Stimulated activated CD8-positive, alpha-beta memory T cell treated with anti-CD3 and anti-CD28 coated beads, Interleukin-4, amount 100 ng/mL, for 4 hours (primary cell): ENCODE measurements around the gene SCN3B.

Experiments used
- DNase-seq, 2 donors: peaks; one replicate each; pipeline ENCODE4 v3.0.0-alpha.2; 2020; ENCODE audit warnings: low read depth in 2 of 2, low spot score in 1 of 2

Gene SCN3B

DNA sequence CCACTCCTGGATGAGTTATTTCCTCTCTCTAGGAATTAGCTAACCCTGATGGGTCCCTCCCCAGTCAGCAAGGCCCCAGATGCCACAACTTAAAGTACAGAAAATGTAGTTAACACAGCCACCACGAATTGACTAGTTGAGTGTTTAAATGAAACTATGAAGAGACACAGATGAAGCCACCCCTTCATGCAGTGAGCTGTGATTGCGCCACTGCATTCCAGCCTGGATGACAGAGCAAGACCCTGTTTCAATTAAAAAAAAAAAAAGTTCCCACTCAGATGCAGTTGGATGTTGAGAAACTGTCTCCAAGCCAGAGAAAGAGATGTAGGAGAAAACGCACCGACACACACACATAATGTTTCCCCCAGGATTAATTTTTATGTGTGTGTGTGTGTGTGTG lies 53.3 kb downstream of the SCN3B start:
- DNase-seq: no peak

DNA sequence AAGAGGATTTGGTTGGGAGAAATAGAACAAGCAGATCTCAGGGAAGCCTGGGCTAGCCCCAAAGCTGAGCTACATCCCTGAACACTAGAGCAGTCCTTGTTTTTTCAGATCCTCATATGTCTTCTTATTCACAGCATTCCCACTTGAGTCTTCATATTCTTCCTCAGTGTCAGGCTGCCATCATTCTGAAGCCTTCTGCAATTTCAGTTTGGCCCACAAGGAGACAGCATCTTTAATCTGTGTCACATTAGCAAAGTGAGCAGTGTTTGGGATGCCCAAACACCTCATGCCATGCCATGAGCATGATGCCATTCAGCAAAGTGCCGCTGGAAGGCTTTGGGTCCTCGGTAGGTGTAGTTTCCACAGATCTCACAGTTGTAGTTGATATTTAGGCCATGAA lies 56.6 kb downstream of the SCN3B start:
- DNase-seq: no peak

DNA sequence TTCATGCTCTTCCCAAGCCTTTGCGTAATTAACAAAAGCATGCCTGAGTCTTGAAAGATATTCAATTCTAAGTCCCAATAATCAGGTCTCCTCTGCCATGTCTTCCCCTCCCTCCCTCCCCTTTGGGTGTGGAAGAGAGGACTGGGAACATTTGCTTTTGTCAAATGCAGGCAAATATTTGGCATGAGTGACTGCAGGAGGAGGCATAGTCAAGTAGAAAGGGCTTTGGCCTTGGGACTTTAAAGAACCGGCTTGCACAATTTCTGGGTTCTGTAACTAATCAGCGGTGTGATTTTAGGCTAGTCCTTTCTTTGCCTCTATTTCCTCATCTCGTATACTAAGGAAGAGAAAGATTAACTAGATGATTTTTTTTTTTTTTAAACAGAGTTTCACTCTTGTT lies 59.5 kb downstream of the SCN3B start:
- no peak for DNase-seq

DNA sequence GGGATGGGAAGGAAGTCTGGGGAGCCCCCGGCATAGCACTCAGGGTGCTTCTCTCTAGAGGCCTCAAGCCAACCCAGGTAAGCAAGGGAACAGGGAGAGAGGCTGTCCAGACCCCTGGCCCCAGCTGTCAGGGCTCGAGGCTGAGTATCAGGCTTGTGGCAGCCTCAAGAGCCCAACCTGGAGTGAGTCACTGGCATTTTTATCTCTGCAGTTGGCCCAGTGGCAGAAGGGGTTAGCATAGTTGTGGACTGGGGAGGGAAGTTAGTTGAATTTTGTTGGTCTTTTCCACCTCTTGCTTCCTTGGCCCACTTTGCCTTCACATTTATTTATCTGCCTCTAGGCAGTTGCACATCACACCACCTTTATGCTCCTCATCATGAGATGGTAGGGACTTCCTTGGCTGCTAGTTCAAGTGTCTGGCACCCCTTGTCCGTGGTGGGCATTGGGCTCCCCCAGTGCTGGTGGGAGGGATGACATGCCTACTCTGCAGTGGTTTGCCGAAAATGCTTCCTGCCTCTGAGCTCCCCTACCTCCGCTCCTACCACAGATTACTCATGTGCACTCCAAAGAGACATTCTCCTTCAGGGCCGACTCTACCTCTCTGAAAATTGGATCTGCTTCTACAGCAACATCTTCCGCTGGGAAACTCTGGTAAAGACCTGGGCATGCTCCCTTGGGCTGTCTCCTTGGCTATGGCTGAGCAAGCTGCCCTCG lies 60.1 kb downstream of the SCN3B start:
- DNase-seq: no peak

DNA sequence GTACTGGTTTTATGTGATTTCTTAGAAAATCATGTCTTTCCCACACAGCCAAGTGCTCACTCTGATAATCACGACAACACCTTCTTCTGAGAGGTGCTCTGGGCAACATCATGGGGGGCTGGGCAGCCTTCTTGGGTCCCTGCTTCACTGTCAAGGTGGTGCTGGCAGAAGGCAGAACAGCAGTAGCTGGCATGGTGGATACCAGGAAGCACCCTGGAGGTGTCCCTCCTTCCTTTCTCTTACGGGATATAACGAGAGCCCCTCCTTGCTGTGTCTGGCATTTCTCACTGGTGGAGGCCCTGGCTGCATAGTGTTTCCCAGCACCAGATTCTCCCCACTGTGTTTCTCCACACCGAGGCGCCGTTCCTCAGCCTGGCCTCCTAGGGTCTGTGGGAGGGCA lies 60.9 kb downstream of the SCN3B start:
- no peak for DNase-seq

DNA sequence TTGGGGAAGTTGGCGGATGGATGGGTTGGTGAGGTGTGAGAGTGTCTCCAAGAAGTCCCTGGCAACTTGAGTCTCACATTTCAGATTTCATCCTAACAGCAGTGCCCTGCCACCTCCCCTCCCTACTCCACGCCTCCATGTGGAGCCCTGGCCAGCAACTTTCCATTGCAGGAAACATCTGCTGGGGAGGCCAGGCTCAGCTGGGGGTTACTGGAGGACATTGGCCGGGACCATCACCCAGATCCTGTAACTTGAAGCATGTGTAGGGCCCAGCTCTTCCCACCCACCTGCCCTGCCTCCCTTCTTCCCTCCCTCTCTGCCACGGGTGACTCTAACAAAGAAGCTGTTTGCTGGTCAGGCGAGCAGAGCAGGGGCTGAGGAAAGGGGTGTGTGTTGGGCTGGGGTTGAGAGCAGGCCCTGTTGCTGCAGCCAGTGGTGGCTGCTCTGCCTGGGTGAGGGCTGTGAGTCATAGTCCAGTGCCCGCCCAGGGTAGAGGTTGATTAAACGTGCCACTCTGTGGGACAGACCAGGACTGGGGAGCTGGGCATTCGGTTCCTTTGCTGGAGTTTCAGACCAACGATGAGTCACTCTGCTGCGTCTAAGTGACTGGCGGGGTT lies 64.0 kb downstream of the SCN3B start:
- no peak for DNase-seq

DNA sequence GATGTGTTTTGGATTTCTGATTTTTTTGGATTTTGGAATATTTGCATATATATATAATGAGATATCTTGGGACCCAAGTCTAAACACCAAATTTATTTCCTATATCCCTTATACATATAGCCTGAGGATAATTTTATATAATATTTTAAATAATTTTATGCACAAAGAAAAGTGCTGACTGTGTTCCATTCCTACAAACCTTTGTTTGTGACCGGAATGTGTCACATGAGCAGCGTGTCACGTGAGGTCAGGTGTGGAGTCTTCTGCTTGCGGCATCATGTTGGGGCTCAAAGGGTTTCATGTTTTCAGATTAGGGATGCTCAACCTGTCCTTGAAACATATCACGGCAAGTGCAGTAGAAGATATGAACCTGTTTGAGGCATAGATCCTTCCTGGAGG lies 65.6 kb downstream of the SCN3B start:
- DNase-seq: no peak

DNA sequence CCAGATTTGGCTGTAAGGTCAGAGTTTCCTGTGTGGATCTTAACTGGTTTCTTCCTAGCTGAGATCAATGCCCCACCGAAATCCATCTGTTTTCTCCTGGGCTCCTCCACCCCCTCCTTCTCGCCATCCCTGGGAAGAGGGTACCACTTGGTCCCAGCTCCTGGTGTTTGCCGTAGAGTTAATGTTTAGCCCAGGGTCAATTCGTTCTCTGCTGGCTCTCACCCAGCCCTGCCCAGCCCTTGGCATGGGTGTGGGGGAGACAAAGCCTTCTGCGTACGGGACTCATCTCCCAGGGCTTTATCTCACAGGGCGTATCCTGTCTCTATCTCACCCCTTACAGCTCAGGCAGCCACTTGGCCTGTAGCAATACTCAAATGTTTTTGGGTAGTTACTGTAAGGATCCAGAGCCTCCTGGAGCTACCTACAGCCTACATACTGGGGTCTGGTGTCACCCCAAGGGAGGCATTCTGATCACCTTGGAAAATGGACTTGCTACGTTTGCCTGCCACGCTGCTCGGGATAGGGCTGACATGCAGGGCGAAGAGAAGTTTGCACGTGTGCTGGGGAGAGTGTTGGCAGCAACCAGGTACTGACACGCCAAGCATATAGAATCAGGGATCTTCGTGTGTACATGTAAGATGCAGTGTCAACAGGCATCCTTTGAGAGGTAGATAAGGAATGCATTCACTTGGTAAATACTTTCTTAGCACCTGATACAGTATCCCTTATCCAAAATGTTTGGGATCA lies 66.1 kb downstream of the SCN3B start:
- DNase-seq: no peak

DNA sequence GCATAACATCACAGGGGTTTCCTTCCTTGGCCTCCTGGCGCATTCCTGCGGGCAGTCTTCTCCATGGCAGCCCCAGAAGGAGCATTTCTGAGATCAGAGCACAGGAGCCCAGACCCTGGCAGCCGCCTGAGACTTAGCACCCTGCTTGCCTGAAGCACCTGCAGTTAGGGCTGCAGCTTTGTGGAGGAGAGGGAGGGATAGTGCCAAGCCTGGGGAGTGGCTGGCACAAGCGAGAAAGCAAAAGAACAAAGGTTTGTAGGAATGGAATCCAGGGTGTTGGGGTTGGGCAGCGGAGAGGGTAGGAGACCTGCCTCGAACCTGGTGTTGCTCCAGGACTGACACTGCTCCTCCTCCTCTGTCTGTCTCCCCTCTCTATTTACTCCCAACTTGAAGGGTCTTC lies 66.9 kb downstream of the SCN3B start:
- DNase-seq: no peak

DNA sequence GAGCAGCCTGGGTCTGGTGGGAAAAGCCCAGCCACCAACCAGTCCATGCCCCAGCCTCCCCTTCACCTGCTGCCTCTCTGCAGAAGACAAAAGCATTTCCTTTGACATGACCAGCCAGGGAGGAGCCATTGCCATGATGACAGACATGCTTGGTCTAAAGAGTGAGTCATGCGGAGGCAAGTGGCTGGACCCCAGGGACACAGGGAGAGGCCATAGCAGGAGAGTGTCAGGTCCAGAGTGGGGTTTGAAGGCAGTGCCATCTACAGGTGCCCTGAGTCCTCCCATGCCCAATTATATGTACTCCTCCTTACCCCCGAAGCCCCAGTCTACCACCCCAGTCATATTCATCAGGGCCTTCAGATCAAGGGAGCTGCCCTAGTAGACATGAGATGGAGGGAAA lies 67.4 kb downstream of the SCN3B start:
- DNase-seq: no peak

DNA sequence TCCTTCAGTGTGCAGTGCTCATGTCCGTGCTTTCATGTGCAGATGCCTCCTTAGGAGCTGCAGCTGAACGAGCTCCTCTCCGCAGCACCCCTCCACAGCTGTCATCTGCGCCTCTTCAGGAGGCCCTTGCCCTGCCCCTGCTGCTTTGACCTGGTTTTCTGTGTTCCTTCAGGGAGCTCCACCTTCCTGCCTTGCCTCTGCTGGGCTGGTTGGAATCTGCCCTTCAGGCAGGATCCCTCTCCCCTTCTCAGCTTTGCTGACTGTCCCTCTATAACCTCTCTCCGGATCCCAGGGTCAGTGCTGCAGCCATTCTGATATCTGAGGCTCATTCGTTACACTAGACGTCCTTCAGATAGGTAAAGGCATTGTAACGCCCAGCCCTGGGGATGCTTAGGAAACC lies 67.9 kb downstream of the SCN3B start:
- no peak for DNase-seq

DNA sequence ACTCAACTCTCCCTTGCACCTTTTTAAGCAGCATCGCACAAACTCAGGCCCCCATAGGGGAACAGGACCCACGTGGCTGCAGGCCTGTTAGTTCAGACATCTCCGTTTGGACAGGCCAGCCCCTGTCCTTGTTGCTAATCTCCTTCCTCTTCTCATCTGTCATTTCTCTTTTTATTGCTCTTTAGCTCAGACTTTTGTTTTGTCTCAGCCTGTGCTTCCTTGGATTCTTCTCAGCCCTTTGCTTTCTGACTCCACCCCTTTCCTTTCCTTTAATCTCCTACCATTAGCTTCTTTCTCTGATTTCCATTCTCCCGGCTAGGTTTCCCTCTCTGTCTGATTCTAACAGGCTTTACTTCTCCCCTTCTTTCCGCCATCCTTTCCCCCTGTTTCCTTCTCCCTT lies 68.7 kb downstream of the SCN3B start:
- no peak for DNase-seq

DNA sequence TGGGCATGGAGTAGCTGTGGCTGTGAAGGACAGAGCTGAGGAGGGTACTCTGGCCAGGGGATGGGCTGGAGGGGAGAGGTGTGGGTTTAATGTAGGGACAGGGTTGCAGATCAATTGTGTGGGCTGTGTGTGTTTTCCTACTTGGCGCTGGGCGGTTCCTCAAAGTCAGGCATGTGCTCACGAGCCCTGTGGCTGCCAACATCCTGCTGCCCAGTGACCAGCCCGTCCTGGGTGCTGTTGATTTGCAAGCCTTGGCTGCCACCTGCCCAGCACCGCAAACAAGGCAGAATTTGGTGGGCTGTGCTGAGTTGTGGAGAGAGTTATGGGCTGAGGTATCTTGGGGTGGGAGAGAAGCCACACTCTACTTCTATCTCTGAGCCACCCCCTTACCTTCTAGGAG lies 69.2 kb downstream of the SCN3B start:
- no peak for DNase-seq

DNA sequence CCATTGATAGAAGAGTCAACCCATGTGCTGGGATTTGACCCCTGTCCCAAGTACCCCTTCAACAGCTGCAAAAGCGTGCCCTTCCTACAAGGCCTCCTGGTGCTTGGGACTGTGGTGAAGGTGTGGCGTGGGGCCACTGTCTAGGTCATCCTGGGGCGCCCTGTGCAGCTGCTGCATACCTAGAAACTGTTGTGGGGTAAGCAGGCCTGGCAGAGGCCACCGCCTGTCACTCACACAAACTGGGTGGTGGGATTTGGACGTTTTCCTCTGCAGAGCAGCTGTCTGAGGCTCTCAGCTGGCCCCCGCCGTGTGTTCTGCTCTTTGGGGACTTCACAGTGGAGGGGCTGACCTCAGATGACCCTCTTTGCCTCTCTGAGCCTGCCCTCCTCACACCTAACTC lies 69.7 kb downstream of the SCN3B start:
- no peak for DNase-seq

DNA sequence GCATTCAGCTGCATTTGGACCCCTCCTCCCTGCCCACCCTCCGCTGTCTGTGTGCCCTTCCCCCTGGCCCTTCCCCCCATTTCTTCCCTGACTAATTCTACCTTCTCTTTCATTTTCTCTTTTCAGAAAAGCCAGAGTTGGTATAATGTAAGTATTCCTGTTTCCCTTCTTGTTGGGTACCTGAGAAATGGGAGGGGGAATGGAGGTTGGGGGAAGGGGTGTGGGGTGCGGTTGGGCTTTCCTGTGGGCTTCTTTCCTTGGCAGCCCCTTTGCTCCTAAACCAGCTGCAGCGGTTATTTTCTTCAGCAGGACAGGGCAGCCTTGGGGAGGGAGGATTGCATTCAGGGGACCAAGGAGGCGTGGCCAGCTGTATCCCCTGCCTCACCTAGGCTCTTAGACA lies 70.2 kb downstream of the SCN3B start:
- DNase-seq: no peak

DNA sequence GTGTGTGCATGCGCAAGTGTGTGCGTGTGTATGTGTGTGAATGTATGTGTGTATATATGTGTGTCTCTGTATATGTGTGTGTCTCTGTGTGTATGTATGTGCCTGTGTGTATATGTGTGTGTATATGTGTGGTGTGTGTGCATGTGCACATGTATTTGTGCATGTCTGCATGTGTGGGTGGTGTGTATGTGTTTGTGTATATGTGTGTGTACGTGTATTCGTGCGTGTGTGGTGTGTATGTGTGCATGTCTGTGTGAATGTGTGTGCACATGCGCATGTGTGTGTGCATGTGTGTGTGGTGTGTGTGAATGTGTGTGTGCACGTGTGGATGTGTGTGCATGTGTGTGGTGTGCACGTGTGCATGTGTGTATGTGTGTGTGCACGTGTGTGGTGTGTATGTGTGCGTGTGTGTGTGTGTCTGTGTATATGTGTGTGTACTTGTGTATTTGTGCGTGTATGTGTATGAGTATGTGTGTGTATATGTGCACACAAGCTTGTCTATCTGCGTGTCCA lies 71.4 kb downstream of the SCN3B start:
- DNase-seq: no peak

DNA sequence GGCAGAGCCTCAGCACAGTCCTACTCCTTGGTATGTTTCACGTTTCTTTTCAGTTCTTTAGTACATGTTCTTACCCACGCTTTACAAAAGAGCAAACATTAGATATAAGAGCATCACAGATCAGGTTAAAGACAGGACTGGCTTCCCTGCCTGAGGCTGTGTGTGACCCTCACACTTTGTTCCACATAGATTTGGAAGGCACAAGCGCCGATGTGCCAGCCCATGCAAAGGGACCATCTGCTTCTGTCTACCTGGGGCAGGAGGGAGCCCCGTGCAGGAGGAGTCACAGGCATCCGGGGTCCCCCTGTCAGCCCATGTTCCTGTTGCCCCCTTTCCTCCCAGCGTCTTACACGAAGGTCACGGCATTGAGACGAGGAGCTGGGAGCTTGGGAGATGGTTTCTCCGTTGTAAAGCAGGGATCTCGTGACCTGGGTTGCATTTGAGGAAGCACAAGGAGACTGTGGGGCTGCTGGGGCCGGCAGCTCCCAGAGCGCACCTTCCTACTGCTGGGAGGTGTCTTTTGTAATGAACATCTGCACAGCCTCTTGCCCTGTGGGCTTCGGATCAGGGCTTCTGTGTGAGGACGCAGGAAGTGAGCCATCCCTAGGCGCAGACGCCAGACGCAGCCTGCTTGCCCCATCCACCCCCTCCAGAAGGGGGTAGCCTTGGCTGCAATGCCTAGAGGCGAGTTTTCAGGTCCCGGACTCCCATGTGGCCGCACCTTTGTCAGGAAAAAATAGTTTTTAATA lies 72.6 kb downstream of the SCN3B start:
- DNase-seq: no peak

DNA sequence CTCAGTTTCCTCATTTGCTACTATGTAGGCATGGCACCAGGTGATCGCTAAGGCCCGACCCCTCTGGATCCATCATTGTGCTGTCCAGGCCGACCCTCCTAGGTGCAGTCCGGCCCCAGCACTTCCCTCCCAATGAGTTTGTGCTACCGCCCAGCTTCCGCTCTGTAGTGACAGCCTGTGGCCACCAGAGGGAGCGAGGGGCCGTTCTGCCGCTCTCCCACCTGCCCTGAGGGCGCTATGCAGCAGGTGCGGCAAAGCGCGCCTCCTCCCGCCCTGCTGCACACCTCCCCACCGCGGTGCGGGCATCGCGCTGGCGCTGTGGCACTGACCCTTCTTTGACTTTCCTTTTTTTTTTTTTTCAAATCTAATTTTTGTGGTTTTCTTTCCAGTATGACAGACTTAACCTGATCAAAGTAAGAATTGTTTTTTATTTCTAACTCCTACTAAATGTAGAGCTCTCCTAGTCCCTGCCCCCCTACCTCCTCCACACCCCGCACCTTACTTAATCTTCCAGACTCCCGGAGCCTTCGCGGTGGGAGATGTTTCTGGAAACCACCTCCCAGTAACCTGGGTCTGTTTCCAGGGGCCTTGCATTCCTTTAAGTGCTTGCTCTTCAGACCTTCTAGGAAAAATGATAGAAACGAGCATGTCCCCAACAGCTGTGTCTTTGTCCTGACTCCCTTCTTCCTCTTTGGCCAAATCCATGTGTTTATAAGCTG lies 73.7 kb downstream of the SCN3B start:
- DNase-seq: peak; percentile 29 to 34

DNA sequence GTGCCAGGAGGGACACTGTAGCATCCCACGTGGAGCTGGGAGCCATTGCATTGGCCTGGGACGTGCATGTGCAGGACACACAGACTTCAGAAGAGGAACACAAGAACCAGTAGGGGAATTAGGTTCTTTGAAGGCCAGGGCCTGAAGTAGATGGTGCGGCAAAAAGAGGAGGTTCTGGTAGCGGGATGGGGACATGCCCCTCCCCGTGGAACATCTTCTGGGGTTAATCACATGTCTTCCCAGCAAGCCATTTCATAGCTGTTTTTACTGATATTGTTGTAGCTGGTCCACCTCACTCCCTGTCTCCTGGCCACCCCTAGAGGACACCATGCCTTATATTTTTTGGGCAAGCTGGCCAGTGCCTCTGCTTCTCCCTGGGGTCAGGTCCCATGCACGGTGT lies 74.3 kb downstream of the SCN3B start:
- no peak for DNase-seq

DNA sequence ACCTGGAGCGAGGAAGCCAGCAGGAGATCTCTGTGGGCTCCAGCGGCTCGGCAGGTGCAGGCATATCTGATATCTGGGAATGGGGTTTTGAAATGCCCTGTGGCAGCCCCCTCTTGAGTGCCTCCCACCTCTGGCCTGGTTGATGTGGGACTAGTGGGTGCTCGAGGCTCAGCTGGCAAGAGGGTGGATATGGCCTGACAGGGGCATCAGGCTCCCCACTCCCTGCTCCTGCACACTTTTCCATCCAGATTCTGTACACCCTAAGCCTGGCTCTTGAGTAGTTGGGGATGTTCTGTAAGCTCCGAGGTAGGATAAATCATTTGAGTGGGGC lies 75.0 kb downstream of the SCN3B start:
- DNase-seq: no peak
